H7 (cell line): Measurements from ENCODE around the gene MAU2. TPM values are rescaled to one million over a fixed set of nuclear protein-coding genes. Genes with fewer than 3 reads are reported as not detected.

ENCODE experiments used
- DNase-seq: peaks from one replicate; pipeline ENCODE4 v3.0.0; 2012
- H3K27me3 ChIP-seq: 2 replicates; pipeline ENCODE4 v1.6.0; 2011; ENCODE audit warnings: mild to moderate bottlenecking, low read length; ENCODE audit not compliant: control insufficient read depth, insufficient read depth
- H3K36me3 ChIP-seq: replicated peaks from 2 replicates; pipeline ENCODE4 v1.5.1; 2011; ENCODE audit warnings: low read length; ENCODE audit not compliant: control insufficient read depth, insufficient read depth
- H3K4me3 ChIP-seq: 2 replicates; pipeline ENCODE4 v1.5.1; 2011; ENCODE audit warnings: low read depth, mild to moderate bottlenecking, control low read depth, low read length, moderate library complexity; ENCODE audit not compliant: insufficient read depth
- total RNA-seq: library from RNA; depleted of rRNA; stranded (reverse); fragments of >200 nt; shearing (Covaris generic); gene quantifications from 2 replicates; pipeline ENCODE4 v1.2.3, GENCODE V29; 2014; rRNA removed

Gene MAU2
- 39.9 and 43.3 TPM in 2 replicates for total RNA-seq

- peak; percentile 97 for DNase-seq
- peaks cover 10% of the 10 kb centered on the region for H3K36me3 ChIP-seq
- no peaks in the 10 kb centered on the region for H3K27me3 ChIP-seq
- peak within 1 kb of the TSS; percentile 98 for H3K4me3 ChIP-seq
Observed at GRCh38 chr19:19320361-19321140, at the start of gene MAU2, which contains the start of gene SUGP1. TSS of gene MAU2 (plus strand) at chr19:19320829. CDS start at chr19:19320860, 31 bp downstream. TSS of gene SUGP1 (minus strand) at chr19:19320509. CDS start at chr19:19320496, 13 bp downstream.

GRCh38 chr19:19271828-19272599, 48.6 kb upstream of the MAU2 start:
- Histone ChIP-seq H3K27me3 (peaks cover 21% of the 10 kb centered on the region; the same call in 1 of the 2 replicates), H3K4me3 (peak overlapping the region; percentile 61; the same call in 1 of the 2 replicates), H3K36me3 (peaks cover 1% of the 10 kb centered on the region; the same call in 1 of the 2 replicates)
- DNase-seq: no peak

GRCh38 chr19:19274146-19274545, 46.5 kb upstream of the MAU2 start:
- peaks cover 21% of the 10 kb centered on the region; the same call in 1 of the 2 replicates for H3K27me3 ChIP-seq
- H3K4me3 ChIP-seq: no peak overlapping the region
- H3K36me3 ChIP-seq: peaks cover 7% of the 10 kb centered on the region
- DNase-seq: peak; percentile 38

GRCh38 chr19:19274716-19275565, 45.7 kb upstream of the MAU2 start:
- peaks cover 18% of the 10 kb centered on the region; the same call in 1 of the 2 replicates for H3K27me3 ChIP-seq
- peaks cover 7% of the 10 kb centered on the region for H3K36me3 ChIP-seq
- no peak overlapping the region for H3K4me3 ChIP-seq
- peak; percentile 36 for DNase-seq

- Histone ChIP-seq H3K27me3 (peaks cover 14% of the 10 kb centered on the region; the same call in 1 of the 2 replicates), H3K36me3 (peaks cover 7% of the 10 kb centered on the region), H3K4me3 (no peak overlapping the region)
- DNase-seq: peak; percentile 49
Observed at GRCh38 chr19:19276386-19276785, 44.2 kb upstream of the MAU2 start.

GRCh38 chr19:19276851-19277250, 43.8 kb upstream of the MAU2 start:
- peak; percentile 55 for DNase-seq
- Histone ChIP-seq H3K27me3 (peaks cover 14% of the 10 kb centered on the region; the same call in 1 of the 2 replicates), H3K36me3 (peaks cover 9% of the 10 kb centered on the region), H3K4me3 (no peak overlapping the region)

GRCh38 chr19:19278315-19278714, 42.3 kb upstream of the MAU2 start:
- DNase-seq: peak; percentile 24
- peaks cover 9% of the 10 kb centered on the region for H3K36me3 ChIP-seq

GRCh38 chr19:19279062-19279612, 41.5 kb upstream of the MAU2 start:
- Histone ChIP-seq H3K27me3 (no peaks in the 10 kb centered on the region), H3K36me3 (peaks cover 9% of the 10 kb centered on the region), H3K4me3 (no peak overlapping the region)
- DNase-seq: no peak

More at GRCh38 chr19:19278315-19278714, 42.3 kb upstream of the MAU2 start:
- peaks cover 4% of the 10 kb centered on the region; the same call in 1 of the 2 replicates for H3K27me3 ChIP-seq
- H3K4me3 ChIP-seq: no peak overlapping the region

- DNase-seq: no peak
- Histone ChIP-seq H3K27me3 (no peaks in the 10 kb centered on the region), H3K4me3 (no peak overlapping the region), H3K36me3 (peaks cover 9% of the 10 kb centered on the region)
Observed at GRCh38 chr19:19279853-19280252, 40.8 kb upstream of the MAU2 start.

GRCh38 chr19:19280561-19280960, 40.1 kb upstream of the MAU2 start:
- Histone ChIP-seq H3K36me3 (peaks cover 9% of the 10 kb centered on the region), H3K4me3 (no peak overlapping the region), H3K27me3 (no peaks in the 10 kb centered on the region)
- DNase-seq: peak; percentile 36

GRCh38 chr19:19285686-19286085, 34.9 kb upstream of the MAU2 start:
- DNase-seq: no peak
- peaks cover 7% of the 10 kb centered on the region for H3K36me3 ChIP-seq

GRCh38 chr19:19292607-19293006, 28.0 kb upstream of the MAU2 start:
- Histone ChIP-seq H3K4me3 (no peak overlapping the region), H3K27me3 (no peaks in the 10 kb centered on the region), H3K36me3 (peaks cover 7% of the 10 kb centered on the region)
- DNase-seq: no peak

More at GRCh38 chr19:19285686-19286085, 34.9 kb upstream of the MAU2 start:
- Histone ChIP-seq H3K4me3 (no peak overlapping the region), H3K27me3 (no peaks in the 10 kb centered on the region)

GRCh38 chr19:19294914-19295313, 25.7 kb upstream of the MAU2 start:
- no peaks in the 10 kb centered on the region for H3K27me3 ChIP-seq
- DNase-seq: no peak
- H3K36me3 ChIP-seq: peaks cover 6% of the 10 kb centered on the region
- H3K4me3 ChIP-seq: no peak overlapping the region
